Cerebellar nuclear complex (tissue), 1 donor: Measurements from ENCODE around the gene FAM78A.
"Not testable (repeated sequence)": the region's sequence is repeated elsewhere in the genome, so short reads cannot be mapped to it uniquely, and the experiment has no call there.

Experiments used
- DNase-seq, 2 experiments: peaks; one replicate each; lab custom pipeline; 2025; lab: John Stamatoyannopoulos, UW

Gene FAM78A

DNA sequence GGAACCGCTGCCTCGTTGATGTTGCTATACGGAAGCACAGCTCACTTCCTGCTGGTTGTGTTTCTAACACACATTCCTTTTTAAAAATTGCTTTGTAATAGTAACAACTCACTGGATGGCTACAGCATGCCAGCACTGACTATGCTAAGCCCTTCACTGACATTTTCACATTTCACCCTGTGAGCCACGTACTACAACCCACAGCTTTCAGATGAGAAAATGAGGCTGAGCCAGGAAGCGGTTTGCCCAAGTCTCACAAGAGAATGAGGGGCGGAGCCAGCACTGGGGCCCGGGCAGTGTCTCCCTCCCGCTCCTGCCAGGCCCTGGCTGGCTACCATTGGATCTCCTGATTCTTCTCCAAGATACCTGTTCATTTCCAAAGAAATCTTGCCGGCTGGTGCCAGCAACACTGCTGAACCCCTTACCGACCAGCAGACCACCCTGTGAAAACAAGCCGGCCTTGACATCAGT, 38.3 kb downstream of the FAM78A start:
- no peak for DNase-seq

DNA sequence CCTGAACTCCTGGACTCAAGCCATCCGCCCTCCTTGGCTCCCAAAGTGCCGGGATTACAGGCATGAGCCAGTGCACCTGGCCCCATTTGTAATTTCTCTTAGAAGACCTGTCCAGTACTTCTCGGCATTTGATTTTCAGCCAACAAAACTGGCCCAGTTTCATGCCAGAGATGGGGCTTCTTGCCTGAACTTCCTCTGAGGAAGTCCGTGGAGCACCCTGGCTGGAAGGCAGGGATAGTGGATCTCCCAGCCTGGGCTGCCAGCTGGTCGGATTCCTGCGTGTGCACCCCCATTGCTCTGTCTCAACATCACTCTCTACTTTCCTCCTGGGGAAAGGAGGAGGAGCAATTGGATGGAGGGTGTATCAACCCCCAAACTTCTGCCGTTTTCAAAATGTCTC, 39.0 kb downstream of the FAM78A start:
- DNase-seq, result no peak

DNA sequence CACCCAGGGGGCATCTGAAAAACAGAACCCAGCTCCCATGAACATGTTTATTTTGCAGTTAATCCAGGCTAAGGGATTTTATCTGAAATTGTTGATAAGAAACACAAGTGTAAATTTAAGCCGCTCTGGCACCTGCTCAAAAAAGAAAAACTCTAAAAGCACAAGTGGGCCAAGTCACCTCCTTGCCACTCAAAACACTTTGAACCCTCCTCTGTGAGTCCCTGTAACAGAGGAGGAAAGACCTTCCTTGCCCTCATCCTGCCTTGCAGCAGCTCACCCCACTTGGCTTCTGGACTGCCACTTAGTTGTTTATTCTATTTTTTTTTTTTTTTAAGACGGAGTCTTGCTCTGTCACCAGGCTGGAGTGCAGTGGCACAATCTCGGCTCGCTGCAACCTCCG, 39.5 kb downstream of the FAM78A start:
- DNase-seq, result no peak

DNA sequence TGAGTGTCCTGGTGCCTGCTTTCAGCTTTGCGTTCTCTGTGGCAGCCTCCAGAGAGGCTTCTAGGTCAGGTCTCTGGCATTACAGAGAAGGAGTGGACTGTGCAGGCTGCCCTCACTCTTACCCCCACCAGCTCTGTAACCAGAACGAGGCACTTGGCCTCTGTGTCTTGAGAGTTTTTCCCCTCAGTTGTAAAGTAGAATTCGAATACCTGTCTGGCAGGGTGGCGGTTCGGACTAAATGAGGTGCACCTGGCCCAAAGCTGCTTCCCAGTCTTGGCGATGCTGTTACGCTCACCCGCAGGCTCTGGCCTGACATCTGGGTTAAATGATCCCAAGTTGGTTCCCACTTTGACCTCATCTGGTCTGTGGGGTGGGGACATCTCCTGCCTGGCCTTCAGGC, 40.1 kb downstream of the FAM78A start:
- no peak for DNase-seq

DNA sequence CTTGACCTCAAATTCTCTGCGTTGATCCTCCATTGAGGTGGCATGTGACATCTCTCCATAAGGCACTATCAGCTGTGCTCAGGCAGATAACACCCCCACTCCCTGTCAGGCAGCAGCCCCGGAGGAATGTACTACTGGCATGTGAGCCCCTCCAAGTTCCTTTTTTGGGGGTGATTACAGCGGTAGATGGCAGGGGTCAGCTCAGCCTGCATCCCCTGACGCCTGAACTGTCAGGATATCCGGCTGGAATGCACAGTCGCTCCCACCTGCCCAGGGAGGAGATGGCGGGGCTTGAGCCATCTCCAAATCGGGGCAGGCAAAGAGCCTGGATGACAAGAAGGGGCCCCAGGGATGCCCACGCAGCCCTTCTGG, 40.8 kb downstream of the FAM78A start:
- DNase-seq, result no peak

DNA sequence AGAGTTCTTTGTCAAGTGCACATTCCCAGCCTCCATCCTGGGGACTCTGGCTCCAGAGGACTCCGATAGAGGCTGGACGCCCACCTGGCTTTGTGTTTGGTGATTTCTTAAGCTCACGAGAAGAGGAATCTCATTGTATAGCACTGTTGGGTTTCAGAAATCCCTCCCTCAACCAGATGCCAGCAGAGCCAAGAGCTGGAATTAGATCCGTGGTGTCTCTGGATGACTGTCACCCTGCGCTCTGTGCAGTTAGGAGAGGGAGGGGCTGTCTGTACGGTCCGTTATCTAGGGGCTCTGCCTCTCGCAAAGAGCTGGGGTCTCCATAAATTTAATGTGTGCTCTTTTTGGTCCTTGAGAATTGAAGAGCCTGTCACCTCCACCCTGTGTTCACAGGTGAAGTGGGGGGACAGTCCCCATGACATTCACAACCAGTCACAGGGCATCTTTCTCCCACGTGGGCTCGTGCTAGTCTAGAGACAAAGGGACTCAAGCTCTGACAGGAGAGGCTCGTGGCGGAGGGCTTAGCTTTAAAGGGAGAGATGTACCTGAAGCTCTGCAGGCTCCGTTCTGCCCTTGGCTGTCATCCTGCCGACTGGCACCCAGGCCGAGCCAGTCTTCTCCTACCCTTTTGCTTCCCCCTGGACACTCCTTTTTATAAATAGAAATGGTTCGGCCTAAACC, 41.4 kb downstream of the FAM78A start:
- DNase-seq, result no peak

DNA sequence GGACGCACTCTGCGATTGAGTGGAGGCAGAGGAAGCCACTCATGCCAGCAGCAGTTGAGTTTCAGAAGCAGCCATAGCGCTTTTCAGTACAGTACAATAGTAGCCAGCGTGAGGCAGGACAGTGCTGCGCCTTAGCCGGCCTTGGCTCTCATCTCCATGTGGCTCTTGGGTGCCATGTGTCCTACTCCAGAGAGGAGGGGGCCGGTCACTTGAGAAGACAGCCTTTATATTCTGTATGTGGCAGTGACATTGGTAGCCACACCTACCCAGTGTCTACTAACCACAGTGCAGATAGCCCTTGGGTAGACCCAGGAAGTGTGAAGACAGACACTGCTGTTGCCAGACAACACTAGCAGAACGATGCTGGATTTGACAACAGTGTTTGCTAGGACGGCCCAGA, 42.3 kb downstream of the FAM78A start:
- no peak for DNase-seq

DNA sequence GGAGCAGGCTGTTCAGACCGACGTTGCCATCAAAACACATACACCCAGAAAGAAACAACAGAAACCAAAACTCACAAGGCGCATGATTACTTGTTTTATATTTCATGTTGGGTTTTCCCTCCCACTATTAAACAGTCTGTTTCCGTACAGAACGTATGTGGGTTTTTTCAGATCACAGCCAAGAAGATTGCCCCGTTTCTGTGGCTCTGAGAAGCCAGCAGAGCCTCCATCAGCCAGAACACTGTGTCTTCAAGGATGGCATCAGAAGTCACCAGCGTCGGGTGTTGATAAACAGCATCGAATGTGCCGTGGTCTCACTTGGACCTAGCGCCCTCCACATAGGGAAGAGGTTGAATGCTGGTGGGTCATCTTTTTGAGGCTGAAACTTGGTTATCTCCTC, 42.8 kb downstream of the FAM78A start:
- no peak for DNase-seq

DNA sequence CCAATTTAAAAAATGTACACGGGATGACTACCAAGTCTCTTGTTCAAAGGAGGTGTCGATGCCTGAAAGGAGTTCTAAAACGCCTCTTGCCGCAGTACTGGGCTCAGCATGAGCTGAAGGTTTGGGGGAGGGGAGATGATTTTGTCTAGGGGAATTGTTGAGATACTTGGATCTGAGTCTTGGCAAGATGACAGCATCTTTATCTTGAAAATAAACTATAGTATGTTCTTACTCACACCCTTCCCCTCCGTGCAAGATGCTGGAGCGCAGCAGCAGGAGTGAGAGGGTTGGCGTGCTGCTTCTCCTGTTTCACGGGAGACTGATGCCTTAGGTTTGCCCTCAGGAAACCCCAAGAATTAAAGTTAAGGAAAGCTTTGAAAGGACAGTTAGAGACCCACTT, 47.3 kb downstream of the FAM78A start:
- no peak for DNase-seq

DNA sequence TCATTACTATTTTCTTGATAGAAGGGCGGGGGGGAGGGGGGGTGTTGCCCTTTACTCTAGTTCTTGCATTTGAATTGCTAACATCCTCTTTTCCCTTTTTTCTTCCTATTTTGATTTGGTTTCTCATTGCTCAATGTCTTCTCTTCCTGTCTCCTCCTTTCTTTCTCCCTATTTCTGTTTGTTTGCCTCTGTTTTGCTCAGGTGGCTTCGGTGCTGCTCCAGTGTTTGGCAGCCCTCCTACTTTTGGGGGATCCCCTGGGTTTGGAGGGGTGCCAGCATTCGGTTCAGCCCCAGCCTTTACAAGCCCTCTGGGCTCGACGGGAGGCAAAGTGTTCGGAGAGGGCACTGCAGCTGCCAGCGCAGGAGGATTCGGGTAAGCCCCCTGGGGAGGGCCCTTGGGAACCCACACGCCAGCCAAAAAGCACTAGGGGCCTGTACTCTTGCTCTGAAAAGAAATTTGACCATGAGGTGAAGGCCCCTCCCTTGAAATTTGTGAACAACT, 48.3 kb downstream of the FAM78A start:
- no peak for DNase-seq

DNA sequence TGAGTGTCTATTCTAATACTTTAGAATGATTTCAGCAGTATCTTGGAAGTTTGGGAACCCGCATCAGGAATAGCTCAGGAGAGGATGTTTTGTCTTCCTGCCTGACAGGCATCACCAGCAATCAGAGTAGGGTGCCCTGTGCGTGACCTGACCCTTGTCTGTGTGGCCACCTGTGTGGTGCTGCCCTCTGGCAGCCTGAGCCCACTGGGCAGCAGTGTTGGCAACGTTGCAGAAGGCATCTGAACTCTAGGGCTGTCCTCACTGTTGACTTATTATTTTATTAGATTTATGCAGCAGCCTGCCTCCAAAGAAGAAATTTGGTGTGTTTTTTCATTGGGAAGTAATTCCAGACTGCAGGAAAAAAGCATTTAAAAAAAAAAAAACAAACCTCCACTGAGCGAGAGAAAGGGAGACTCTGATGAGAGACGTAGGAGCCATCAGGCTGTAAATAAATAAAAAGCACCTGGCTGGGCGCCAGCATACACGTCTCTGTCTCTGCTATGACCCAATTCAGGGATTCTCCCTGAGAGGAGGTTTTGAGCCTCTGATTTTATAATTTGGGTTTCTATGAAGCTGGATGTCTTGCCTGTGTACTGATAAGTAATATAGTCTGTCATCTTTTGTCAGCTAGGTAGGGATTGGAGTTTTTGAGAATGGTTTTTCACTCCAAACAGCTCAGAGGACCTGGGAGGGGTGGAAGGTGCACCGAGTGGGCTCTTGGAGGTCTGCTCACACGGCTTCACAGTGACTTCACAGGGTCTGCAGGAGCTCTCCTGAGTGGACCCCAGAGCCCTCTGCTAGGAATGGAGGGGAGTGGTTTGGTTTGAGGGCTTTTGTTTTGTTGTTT, 49.0 kb downstream of the FAM78A start:
- DNase-seq, result no peak

DNA sequence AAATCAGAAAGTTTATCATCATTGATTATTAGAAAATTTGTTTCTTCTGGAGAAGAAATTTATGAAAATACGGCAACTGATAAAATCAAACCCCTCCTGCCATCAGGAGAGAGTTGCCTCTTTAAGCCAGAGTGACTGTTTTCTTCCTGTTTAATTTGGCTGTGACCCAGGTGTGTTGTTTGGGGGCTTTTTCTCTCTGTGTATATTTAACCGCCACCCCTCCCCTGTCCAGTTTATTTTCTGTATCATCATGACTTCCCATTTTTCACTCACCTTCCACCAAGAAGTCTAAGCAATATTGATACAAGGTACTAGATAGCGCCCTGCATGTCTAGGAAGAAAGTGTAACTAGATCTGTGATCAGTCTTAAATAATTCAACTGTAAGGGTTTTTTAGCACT, 50.1 kb downstream of the FAM78A start:
- DNase-seq, result no peak

DNA sequence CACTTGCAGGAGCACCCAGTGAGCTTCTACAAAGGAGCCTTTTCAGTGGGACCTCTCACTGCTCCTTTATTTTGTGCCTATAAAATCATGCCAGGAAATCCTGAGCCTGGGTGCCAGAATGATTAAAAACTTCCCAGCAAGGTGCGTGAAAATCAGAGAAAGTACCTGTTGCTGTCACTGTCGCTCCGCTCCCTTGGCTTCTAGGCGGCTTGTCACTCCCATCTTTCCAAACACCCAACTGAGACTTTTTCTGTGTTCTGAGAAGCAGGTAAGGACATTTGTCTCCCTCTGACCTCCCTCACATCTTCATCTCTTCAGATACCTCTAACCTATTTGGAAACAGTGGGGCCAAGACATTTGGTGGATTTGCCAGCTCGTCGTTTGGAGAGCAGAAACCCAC, 53.9 kb downstream of the FAM78A start:
- no peak for DNase-seq

DNA sequence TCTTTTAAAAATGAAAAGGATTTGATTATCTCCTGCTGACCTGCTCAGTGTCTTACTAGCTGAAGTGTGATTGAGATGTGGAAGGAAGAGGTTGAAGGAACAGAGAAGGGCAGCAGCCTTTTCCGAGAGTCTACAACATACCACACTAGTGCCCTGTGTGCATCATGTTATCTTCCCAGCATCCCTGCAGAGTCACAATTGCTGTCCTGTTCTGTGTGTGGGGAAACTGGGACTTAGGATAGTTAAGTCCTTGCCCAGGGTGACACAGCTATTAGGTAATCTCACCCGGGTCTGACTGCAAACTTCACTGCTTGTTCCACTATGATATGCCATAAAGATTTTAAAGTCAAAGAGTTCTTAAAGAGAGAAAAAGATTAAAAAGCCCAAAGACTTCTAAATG, 55.8 kb downstream of the FAM78A start:
- no peak for DNase-seq

DNA sequence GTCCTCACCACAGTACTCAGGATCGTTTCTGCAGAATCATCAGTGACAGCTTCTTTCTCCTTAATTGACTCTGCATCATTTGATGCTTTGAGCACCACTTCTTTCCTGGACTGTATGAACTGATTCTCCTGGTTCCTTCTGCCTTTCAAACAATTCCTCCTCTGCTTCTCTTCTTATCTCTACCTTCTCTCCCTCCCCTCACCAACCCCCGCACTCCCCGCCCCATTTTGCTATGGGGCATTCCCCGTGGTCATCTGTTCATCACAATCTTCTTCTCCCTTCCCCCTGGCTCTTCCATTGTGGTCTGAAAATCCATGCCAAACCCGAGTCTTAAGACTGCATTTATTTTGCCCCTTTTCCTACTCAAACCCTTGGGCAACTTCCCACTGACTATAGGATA, 57.9 kb downstream of the FAM78A start:
- DNase-seq, result no peak

DNA sequence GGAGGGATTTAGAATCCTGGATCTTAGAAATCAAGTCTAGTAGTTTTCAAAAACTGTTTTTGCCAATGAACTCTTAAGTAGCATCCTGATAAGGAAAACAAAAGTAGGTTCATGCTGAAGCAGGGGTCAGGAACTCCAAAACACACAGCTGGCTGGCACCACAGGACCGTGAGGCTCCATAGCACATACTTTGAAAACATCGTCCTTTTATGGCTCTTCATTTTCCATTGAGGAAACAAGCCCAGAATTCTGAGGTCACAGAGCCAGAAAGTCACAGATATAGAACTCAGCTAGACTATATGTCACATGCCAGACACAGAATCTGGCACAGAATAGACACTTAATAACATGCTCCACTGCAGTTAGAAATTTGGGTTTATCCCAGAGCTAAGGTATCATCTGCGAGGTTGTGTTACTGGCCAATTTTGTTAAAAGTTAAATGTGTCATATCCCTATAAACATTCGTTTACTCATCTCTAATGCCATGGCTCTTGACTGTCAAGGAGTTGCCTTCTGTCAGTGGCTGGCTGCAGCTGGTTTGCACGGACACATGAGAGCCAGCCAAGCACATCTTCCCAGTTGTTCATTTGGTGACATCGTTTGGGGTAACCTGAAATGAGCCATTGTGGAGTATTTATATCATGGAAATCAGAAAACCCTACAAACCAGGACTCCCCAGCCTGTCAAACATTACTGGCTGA, 58.8 kb downstream of the FAM78A start:
- no peak for DNase-seq

DNA sequence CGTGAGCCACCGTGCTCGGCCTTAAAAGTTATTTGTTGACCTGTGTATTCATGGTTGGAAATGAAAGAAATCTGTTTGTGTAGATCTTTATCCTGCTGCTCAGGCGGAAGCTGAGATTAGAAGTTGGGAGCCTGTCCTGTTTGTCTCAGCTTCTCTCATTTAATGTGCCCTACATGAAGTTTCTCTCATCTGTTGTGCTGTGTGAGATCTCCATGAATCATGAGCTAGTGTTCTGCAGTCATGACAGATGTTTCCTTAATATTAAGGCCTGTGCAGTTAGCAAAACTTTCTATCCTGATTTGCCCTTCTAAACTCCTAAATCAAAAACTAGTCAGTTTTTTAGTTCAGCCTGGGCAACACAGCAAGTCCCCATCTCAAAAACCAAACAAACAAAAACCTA, 59.5 kb downstream of the FAM78A start:
- DNase-seq, result no peak

DNA sequence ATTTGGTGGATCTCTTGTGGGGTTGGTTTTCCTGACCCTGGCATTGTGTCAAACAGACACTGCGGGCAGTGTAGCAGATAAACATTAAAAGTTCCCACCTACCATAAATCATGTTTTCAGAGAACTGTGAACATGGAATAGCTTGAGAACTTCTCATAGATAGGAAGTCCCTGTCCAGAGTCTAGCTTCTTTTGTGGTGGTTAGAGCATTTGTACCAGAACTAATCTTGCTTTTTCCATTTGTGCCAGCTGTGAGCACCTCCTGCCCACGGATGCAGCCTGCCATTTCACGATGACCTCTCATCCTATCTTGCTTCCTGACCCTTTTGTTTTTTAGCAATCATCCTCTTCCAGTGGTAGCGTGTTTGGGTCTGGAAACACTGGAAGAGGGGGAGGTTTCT, 61.4 kb downstream of the FAM78A start:
- DNase-seq, result no peak

DNA sequence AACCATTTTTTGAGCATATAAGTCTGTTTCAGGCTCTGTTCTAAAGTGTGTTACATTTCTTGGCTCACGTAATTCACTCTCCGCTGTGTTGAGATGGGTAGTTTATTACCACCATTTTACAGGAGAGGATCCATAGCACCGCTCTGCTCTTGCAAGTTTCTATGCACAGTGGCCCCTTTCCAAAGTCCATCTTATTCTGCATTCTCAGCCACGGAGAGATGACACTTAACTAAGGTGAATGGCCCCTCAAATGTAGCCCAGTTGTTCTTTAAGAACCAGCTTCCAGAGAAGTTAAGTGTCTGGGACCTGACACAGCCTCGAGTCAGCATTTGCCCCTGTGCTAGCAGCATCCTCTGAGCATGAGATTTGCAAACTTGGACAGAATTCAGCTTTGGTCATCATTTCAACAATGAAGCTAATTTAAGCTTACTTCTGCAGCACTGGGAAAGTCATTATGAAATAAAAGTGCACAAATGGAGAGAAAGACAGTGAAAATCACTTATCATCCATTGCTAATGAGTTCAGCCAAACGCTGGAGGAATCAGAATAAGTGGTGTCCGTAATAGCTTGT, 61.9 kb downstream of the FAM78A start:
- no peak for DNase-seq

DNA sequence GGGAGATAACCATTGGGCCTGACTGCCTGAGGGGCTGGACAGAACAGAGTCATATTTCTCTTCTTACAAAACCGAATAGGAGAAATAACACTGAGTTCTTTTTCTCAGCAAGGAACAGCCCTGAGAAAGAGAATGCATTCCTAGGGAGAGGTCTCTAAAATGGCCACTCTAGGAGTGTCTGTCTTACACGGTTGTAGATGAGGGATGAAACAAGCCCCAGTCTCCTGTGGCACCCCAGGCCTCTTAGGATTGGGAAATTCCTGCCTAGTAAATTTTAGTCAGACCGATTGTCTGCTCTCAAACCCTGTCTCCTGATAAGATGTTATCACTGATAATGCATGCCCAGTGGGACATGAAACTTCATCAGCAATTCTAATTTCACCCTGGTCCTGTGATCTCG, 64.4 kb downstream of the FAM78A start:
- not testable (repeated sequence) for DNase-seq
